ENCODE measurements around the gene METTL25B.

Gene METTL25B

GRCh38 chr1:156727926-156728598 lies at the start of gene METTL25B:
Gene METTL25B (plus strand): TSS chr1:156728469. CDS start chr1:156729105, 636 bp downstream.
- peak; percentile 80 for DNase-seq (ENCODE audit: low read depth)
- TF ChIP-seq, protein P1, sequence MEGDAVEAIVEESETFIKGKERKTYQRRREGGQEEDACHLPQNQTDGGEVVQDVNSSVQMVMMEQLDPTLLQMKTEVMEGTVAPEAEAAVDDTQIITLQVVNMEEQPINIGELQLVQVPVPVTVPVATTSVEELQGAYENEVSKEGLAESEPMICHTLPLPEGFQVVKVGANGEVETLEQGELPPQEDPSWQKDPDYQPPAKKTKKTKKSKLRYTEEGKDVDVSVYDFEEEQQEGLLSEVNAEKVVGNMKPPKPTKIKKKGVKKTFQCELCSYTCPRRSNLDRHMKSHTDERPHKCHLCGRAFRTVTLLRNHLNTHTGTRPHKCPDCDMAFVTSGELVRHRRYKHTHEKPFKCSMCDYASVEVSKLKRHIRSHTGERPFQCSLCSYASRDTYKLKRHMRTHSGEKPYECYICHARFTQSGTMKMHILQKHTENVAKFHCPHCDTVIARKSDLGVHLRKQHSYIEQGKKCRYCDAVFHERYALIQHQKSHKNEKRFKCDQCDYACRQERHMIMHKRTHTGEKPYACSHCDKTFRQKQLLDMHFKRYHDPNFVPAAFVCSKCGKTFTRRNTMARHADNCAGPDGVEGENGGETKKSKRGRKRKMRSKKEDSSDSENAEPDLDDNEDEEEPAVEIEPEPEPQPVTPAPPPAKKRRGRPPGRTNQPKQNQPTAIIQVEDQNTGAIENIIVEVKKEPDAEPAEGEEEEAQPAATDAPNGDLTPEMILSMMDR (conservative IDR thresholded peaks at IDR 0.05; ENCODE audit: low read depth, low read length), result no peak
- H3K4me3 ChIP-seq (ENCODE audit: low read depth, low read length), result peak within 1 kb of the TSS; percentile 94

DNA sequence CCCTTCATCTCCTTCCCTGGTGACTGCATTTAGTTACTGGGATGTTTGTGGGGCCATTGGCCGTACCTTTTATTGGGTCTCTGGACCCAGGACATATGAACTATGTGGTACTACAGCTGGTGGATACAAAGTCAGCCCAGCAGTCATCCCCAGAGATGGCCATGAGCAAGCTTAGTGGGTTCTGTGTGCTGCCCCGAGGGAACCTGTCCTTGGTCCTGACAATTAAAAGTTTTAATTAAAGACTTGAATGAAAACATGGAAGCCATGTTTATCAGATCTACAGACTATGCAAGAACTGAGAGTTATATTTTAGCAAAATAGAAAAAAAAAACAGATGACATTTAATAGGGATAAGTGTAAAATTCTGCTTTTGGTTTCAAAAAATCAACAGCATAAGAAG lies 48.2 kb upstream of the METTL25B start:
- TF ChIP-seq, protein P1 (conservative IDR thresholded peaks at IDR 0.05; ENCODE audit: low read depth, low read length), result no peak
- no peak for DNase-seq (ENCODE audit: low read depth)
- no peak overlapping the region for H3K4me3 ChIP-seq (ENCODE audit: low read depth, low read length)

DNA sequence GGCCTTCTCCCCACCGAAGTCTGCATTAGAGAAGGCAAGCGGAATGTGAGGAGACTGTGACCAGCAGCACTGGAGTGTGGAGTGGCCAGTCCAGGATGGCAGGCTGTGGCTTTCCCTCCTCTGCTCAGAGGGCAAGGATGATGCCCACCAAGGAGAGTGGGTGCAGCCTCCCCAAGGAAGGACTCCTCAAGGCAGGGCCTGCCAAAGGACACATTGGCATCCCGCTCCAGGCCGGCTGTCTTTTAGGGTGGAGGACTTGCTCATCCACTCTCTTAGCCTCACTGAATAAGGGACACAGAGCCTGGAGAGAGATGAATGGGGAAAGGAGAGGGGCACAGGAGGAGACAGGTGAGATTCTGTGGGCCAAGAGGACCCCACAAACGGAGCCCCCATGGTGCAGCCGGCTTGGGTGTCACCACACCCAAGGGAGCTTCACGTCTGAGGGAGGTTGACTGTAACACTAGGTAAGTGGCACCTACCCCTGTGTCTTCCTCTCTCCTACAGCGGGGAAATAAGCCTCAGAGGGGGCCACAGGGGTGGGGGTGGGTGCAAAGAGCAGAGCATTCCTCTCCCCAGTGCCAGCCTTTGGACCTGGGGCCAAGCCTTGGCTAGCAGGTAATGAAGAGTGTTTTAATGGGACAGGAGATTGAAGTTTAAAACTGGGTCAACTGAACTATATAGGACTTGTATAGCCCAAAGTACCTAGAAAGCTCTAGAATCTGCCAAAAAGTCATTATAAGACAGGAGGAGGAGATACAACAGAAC lies 46.9 kb upstream of the METTL25B start:
- H3K4me3 ChIP-seq (ENCODE audit: low read depth, low read length), result no peak overlapping the region
- no peak for DNase-seq (ENCODE audit: low read depth)
- TF ChIP-seq, protein P1 (conservative IDR thresholded peaks at IDR 0.05; ENCODE audit: low read depth, low read length), result no peak

- no peak overlapping the region for H3K4me3 ChIP-seq (ENCODE audit: low read depth, low read length)
- DNase-seq (ENCODE audit: low read depth), result no peak
- TF ChIP-seq, protein P1 (conservative IDR thresholded peaks at IDR 0.05; ENCODE audit: low read depth, low read length), result peak; percentile 2
Observed at GRCh38 chr1:156682166-156682890, 45.9 kb upstream of the METTL25B start.

GRCh38 chr1:156684227-156684782 lies 44.0 kb upstream of the METTL25B start:
- TF ChIP-seq, protein P1 (conservative IDR thresholded peaks at IDR 0.05; ENCODE audit: low read depth, low read length), result peak; percentile 42
- no peak overlapping the region for H3K4me3 ChIP-seq (ENCODE audit: low read depth, low read length)
- DNase-seq (ENCODE audit: low read depth), result peak; percentile 50

DNA sequence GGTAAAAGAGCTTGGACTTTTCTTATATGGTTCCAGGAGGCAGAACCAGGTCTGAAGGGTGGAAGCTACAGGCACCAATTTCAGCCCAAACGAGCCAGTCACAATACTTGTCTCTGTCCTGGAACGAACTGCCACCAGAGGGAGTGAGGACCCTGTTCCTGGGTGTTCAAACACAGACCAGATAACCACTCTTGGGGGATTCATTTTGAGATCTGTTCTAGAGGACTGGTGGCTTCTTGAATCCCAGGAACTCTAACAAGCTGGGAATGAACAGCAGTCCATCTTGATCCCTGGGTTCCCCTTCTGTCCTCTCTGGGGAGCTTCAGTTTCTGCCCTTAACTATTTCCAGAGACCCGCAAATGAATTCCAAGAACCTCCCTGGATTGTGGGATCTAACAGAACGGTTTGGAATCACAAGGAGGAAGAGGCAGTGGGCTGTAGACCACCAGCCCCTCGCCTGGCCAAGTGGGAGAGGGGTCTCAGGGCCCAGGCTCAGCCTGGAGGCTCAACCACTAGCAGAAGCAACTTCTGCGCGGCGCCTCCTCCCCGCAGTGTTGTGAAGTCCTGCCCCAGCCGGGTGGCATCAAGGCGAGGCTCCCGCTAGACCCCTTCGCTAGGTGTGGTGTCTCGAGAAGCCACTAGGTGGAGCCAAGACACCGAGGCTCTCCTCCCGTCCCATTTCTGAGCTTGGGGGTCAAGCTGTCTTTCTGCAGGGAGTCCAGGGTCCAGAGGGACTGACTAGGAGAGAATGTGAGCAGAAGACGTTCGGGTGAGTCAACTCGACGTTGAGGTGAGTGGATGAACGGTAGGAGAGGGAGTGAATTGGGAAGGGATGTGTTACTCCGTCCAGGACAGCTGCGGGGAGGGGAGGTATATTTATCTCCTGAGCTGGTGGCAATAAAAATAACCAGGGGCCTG lies 39.0 kb upstream of the METTL25B start:
- peak; percentile 81 for DNase-seq (ENCODE audit: low read depth)
- H3K4me3 ChIP-seq (ENCODE audit: low read depth, low read length), result peak overlapping the region; percentile 12
- TF ChIP-seq, protein P1 (conservative IDR thresholded peaks at IDR 0.05; ENCODE audit: low read depth, low read length), result peak; percentile 98
